Kasumi-1 (cell line): Measurements from ENCODE around the gene ARL4D.
"Not testable (repeated sequence)": the region's sequence is repeated elsewhere in the genome, so short reads cannot be mapped to it uniquely, and the experiment has no call there.

Experiments used
- DNase-seq, 2 experiments: peaks; one replicate each; lab custom pipeline; 2025; lab: John Stamatoyannopoulos, UW

Gene ARL4D

GRCh38 chr17:43395165-43395564 lies 3.6 kb upstream of the ARL4D start:
- no peak for DNase-seq

GRCh38 chr17:43396491-43397060 lies 2.2 kb upstream of the ARL4D start:
- DNase-seq, result no peak

GRCh38 chr17:43399839-43400328 lies 1.1 kb downstream of the ARL4D start:
- DNase-seq, result no peak

- no peak for DNase-seq
Measured at GRCh38 chr17:43400943-43401717, 2.3 kb downstream of the ARL4D start.

GRCh38 chr17:43402078-43402477 lies 3.3 kb downstream of the ARL4D start:
- no peak for DNase-seq

GRCh38 chr17:43402567-43402966 lies 3.8 kb downstream of the ARL4D start:
- DNase-seq, result no peak

GRCh38 chr17:43403846-43404245 lies 5.1 kb downstream of the ARL4D start:
- DNase-seq, result no peak

GRCh38 chr17:43405861-43406260 lies 7.1 kb downstream of the ARL4D start:
- DNase-seq, result no peak

GRCh38 chr17:43406676-43407645 lies 8.2 kb downstream of the ARL4D start:
- no peak for DNase-seq

GRCh38 chr17:43409131-43409530 lies 10.3 kb downstream of the ARL4D start:
- DNase-seq, result no peak

- no peak for DNase-seq
Measured at GRCh38 chr17:43410557-43411368, 12.0 kb downstream of the ARL4D start.

GRCh38 chr17:43411369-43411677 lies 12.5 kb downstream of the ARL4D start:
- no peak for DNase-seq

GRCh38 chr17:43411749-43412148 lies 13.0 kb downstream of the ARL4D start:
- DNase-seq, result no peak

GRCh38 chr17:43412166-43412565 lies 13.4 kb downstream of the ARL4D start:
- no peak for DNase-seq

GRCh38 chr17:43416998-43417890 lies 18.5 kb downstream of the ARL4D start:
- no peak for DNase-seq

- peak; percentile 81 to 84 for DNase-seq
Measured at GRCh38 chr17:43418441-43419374, 19.9 kb downstream of the ARL4D start.

- not testable (repeated sequence) for DNase-seq
Measured at GRCh38 chr17:43419375-43419882, 20.6 kb downstream of the ARL4D start.

- DNase-seq, result no peak
Measured at GRCh38 chr17:43423777-43424455, 25.1 kb downstream of the ARL4D start.
